A549 treated with CpdA at 1 μM for 4 hours (cell line): ENCODE results near the gene CMKLR1. TPM values are rescaled to one million over a fixed set of nuclear protein-coding genes. Genes with fewer than 3 reads are reported as not detected.

ENCODE experiments used
- total RNA-seq: library from RNA; stranded (reverse); fragments of 200-300 nt; extraction: Qiagen RNA extraction; gene quantifications from 5 replicates; pipeline ENCODE4 v1.2.3, GENCODE V29; 2022; ENCODE audit warnings: low read depth

The CMKLR1 gene, protein sequence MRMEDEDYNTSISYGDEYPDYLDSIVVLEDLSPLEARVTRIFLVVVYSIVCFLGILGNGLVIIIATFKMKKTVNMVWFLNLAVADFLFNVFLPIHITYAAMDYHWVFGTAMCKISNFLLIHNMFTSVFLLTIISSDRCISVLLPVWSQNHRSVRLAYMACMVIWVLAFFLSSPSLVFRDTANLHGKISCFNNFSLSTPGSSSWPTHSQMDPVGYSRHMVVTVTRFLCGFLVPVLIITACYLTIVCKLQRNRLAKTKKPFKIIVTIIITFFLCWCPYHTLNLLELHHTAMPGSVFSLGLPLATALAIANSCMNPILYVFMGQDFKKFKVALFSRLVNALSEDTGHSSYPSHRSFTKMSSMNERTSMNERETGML
- not detected in 5 replicates for total RNA-seq

DNA sequence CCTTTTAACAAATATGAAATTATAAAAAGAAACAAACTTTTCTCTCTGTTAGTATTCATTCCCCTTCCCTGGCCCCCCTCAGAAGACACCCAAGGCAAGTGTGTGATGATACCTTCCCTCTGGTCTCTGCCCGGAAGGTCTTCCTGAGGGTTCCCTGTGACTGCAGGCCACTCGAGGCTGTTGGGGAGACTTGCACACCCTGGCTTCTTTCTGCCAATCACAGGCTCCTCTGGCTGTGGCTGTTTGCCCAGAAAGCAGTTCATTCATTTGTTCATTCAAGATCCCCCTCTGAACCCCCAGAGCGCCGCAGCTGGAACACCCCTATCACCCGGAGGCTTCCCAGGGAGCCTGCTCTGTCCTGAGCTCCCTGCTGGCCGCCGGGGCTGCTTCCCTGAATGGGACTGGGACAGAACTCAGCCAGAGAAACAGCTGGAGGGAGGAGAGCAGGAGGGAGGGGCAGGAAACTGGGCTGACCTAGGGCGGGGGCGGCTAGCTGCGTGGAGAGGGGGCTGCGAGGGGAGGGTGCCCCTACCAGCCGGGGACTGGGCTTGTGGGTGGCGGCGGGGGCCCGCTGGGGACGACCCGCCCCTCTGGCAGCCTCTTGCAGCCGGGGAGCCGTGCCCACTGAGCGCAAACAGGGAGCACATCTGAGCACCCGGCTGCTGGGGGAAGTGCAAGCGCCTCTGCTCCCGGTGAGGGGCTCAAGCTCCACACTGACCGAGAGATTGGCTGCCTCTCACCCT, at the start of gene CMKLR1:
Gene CMKLR1, minus strand, starts transcription at position 397 of the 743 bp plus-strand sequence. CDS start 45,720 bp downstream, outside the sequence.

Other genes starting within 250 kb of the CMKLR1 start
- not detected in 5 replicates for gene WSCD2, start 210.0 kb downstream of the CMKLR1 start, total RNA-seq
- gene FICD, start 176.0 kb upstream of the CMKLR1 start, total RNA-seq = 3.6 to 4.2 TPM (median 4.0 TPM) in 5 replicates
- 41.3 to 50.5 TPM (median 42.2 TPM) in 5 replicates for gene SART3, start 221.9 kb upstream of the CMKLR1 start, total RNA-seq
- gene ISCU, start 223.3 kb upstream of the CMKLR1 start, total RNA-seq = 87.7 to 117 TPM (median 96.6 TPM) in 5 replicates